SK-N-SH treated with all-trans-retinoic acid at 6 μM for 48 hours (cell line): Measurements from ENCODE around the gene IGFL1.

ENCODE experiments used
- ATAC-seq: fragments of 200-7000 bp; cut with Tn5 transposase; 3 replicates; pipeline ENCODE4 v1.9.1; 2020; ENCODE audit warnings: mild to moderate bottlenecking, moderate library complexity
- ARNTL ChIP-seq: fragments of 450-650 bp; formaldehyde crosslinking; IDR thresholded peaks from 2 replicates; pipeline ENCODE4 v1.5.0; 2020; ENCODE audit warnings: low read depth, mild to moderate bottlenecking, moderate library complexity, borderline replicate concordance
- BACH2 ChIP-seq: fragments of 250-450 bp; sonication (Bioruptor Pico); IDR thresholded peaks from 2 replicates; pipeline ENCODE4 v1.9.0; 2021; ENCODE audit warnings: mild to moderate bottlenecking, borderline replicate concordance
- CREB5 ChIP-seq: fragments of 250-450 bp; sonication (Bioruptor Pico); IDR thresholded peaks from 2 replicates; pipeline ENCODE4 v1.5.1; 2020; ENCODE audit warnings: low read depth, mild to moderate bottlenecking, moderate library complexity
- CSDC2 ChIP-seq: fragments of 250-450 bp; sonication (Bioruptor Pico); IDR thresholded peaks from 2 replicates; pipeline ENCODE4 v1.5.0; 2020; ENCODE audit warnings: mild to moderate bottlenecking, moderate library complexity
- ESRRG ChIP-seq: fragments of 250-450 bp; sonication (Bioruptor Pico); IDR thresholded peaks from 2 replicates; pipeline ENCODE4 v1.6.1; 2021; ENCODE audit warnings: mild to moderate bottlenecking
- GLIS3 ChIP-seq: fragments of 250-450 bp; sonication (Bioruptor Pico); IDR thresholded peaks from 2 replicates; pipeline ENCODE4 v1.5.0; 2020; ENCODE audit warnings: mild to moderate bottlenecking, moderate library complexity
- ISL1 ChIP-seq: fragments of 250-450 bp; sonication (Bioruptor Pico); IDR thresholded peaks from 2 replicates; pipeline ENCODE4 v2.1.2; 2022; ENCODE audit warnings: mild to moderate bottlenecking, moderate library complexity
- OSR1 ChIP-seq: fragments of 250-450 bp; sonication (Bioruptor Pico); IDR thresholded peaks from 2 replicates; pipeline ENCODE4 v1.8.0; 2022; ENCODE audit warnings: moderate library complexity, mild to moderate bottlenecking, inconsistent platforms
- PPARA ChIP-seq: fragments of 250-450 bp; sonication (Bioruptor Pico); IDR thresholded peaks from 2 replicates; pipeline ENCODE4 v1.5.0; 2020; ENCODE audit warnings: mild to moderate bottlenecking, borderline replicate concordance
- RARB ChIP-seq: fragments of 250-450 bp; sonication (Bioruptor Pico); IDR thresholded peaks from 2 replicates; pipeline ENCODE4 v1.8.0; 2021; ENCODE audit warnings: mild to moderate bottlenecking, moderate library complexity
- SNAI2 ChIP-seq: fragments of 250-450 bp; sonication (Bioruptor Pico); IDR thresholded peaks from 2 replicates; pipeline ENCODE4 v1.5.0; 2020; ENCODE audit warnings: mild to moderate bottlenecking, moderate library complexity
- TCF4 ChIP-seq: fragments of 250-450 bp; sonication (Bioruptor Pico); IDR thresholded peaks from 2 replicates; pipeline ENCODE4 v1.8.0; 2021; ENCODE audit warnings: mild to moderate bottlenecking, moderate library complexity, borderline replicate concordance
- TOX ChIP-seq: fragments of 250-450 bp; sonication (Bioruptor Pico); IDR thresholded peaks from 2 replicates; pipeline ENCODE4 v1.8.0; 2021; ENCODE audit warnings: mild to moderate bottlenecking, moderate library complexity, borderline replicate concordance
- ZC3H10 ChIP-seq: fragments of 250-450 bp; sonication (Bioruptor Pico); IDR thresholded peaks from 2 replicates; pipeline ENCODE4 v1.5.1; 2021; ENCODE audit warnings: mild to moderate bottlenecking, moderate library complexity
- ZFP3 ChIP-seq: fragments of 250-450 bp; sonication (Bioruptor Pico); IDR thresholded peaks from 2 replicates; pipeline ENCODE4 v1.5.0; 2020; ENCODE audit warnings: mild to moderate bottlenecking, moderate library complexity
- ZFP30 ChIP-seq: fragments of 450-650 bp; formaldehyde crosslinking; IDR thresholded peaks from 2 replicates; pipeline ENCODE4 v1.5.0; 2022; ENCODE audit warnings: mild to moderate bottlenecking, moderate library complexity
- ZNF565 ChIP-seq: fragments of 450-650 bp; formaldehyde crosslinking; conservative IDR thresholded peaks from 2 replicates; pipeline ENCODE4 v1.5.0; 2020; ENCODE audit warnings: low read depth, mild to moderate bottlenecking, moderate library complexity
- ZNF70 ChIP-seq: fragments of 450-650 bp; formaldehyde crosslinking; IDR thresholded peaks from 2 replicates; pipeline ENCODE4 v1.5.0; 2020; ENCODE audit warnings: mild to moderate bottlenecking, moderate library complexity
- ZNF8 ChIP-seq: fragments of 450-650 bp; formaldehyde crosslinking; IDR thresholded peaks from 2 replicates; pipeline ENCODE4 v1.5.0; 2020; ENCODE audit warnings: mild to moderate bottlenecking, moderate library complexity
- TF ChIP-seq, protein P1 (sequence below): fragments of 250-450 bp; sonication (Bioruptor Pico); IDR thresholded peaks from 2 replicates; pipeline ENCODE4 v1.8.0; 2020; ENCODE audit warnings: mild to moderate bottlenecking, moderate library complexity, borderline replicate concordance
- TF ChIP-seq, protein P2 (sequence below): fragments of 250-450 bp; sonication (Bioruptor Pico); IDR thresholded peaks from 2 replicates; pipeline ENCODE4 v1.5.1; 2021; ENCODE audit warnings: mild to moderate bottlenecking, moderate library complexity
- TF ChIP-seq, protein P3 (sequence below): fragments of 250-450 bp; sonication (Bioruptor Pico); IDR thresholded peaks from 2 replicates; pipeline ENCODE4 v1.5.0; 2020; ENCODE audit warnings: mild to moderate bottlenecking, moderate library complexity

IGFL1 gene

DNA sequence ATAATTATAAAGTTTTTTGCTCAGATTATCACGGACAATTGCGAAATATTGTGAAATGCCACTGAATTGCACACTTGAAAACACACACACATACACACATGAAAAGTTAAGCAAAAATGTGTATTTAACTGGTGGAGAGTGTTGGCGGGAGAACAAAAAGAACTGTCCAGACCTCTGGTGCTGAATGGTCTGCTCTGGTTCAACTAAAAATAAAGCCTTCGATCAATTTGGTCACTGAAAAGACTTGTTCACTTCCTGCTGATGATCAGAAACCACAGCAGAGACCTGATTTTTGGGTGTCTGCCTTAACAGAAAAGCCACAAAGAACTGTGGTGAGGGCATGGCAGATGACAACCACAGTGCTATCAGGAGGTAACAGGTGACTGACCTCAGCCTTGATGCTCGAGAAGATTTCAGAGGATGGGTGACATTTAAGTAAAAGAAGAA lies 4.0 kb upstream of the IGFL1 start:
- ATAC-seq, result no peak
- TF ChIP-seq OSR1 (CRISPR knock-in tag) (no peak), BACH2 (no peak), CREB5 (CRISPR knock-in tag) (no peak), TOX (CRISPR knock-in tag) (no peak), SNAI2 (no peak), ZNF565 (no peak), ZNF70 (CRISPR knock-in tag) (no peak), ISL1 (CRISPR knock-in tag) (no peak), ZC3H10 (no peak), RARB (CRISPR knock-in tag) (no peak), ESRRG (no peak), ZFP30 (CRISPR knock-in tag) (no peak), CSDC2 (CRISPR knock-in tag) (no peak), GLIS3 (no peak), PPARA (no peak), ZNF8 (CRISPR knock-in tag) (no peak), TCF4 (CRISPR knock-in tag) (no peak)
- TF ChIP-seq, protein P1, sequence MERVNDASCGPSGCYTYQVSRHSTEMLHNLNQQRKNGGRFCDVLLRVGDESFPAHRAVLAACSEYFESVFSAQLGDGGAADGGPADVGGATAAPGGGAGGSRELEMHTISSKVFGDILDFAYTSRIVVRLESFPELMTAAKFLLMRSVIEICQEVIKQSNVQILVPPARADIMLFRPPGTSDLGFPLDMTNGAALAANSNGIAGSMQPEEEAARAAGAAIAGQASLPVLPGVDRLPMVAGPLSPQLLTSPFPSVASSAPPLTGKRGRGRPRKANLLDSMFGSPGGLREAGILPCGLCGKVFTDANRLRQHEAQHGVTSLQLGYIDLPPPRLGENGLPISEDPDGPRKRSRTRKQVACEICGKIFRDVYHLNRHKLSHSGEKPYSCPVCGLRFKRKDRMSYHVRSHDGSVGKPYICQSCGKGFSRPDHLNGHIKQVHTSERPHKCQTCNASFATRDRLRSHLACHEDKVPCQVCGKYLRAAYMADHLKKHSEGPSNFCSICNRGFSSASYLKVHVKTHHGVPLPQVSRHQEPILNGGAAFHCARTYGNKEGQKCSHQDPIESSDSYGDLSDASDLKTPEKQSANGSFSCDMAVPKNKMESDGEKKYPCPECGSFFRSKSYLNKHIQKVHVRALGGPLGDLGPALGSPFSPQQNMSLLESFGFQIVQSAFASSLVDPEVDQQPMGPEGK (CRISPR knock-in tag), result no peak
- TF ChIP-seq, protein P2, sequence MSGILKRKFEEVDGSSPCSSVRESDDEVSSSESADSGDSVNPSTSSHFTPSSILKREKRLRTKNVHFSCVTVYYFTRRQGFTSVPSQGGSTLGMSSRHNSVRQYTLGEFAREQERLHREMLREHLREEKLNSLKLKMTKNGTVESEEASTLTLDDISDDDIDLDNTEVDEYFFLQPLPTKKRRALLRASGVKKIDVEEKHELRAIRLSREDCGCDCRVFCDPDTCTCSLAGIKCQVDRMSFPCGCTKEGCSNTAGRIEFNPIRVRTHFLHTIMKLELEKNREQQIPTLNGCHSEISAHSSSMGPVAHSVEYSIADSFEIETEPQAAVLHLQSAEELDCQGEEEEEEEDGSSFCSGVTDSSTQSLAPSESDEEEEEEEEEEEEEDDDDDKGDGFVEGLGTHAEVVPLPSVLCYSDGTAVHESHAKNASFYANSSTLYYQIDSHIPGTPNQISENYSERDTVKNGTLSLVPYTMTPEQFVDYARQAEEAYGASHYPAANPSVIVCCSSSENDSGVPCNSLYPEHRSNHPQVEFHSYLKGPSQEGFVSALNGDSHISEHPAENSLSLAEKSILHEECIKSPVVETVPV (CRISPR knock-in tag), result no peak

- TF ChIP-seq ESRRG, result no peak
Measured at GRCh38 chr19:46226438-46226973, 3.0 kb upstream of the IGFL1 start.

GRCh38 chr19:46232029-46232428 lies 2.5 kb downstream of the IGFL1 start:
- TF ChIP-seq ZFP30 (CRISPR knock-in tag) (no peak), CREB5 (CRISPR knock-in tag) (no peak), ESRRG (no peak), PPARA (no peak), ZNF70 (CRISPR knock-in tag) (no peak), ZFP3 (CRISPR knock-in tag) (no peak), RARB (CRISPR knock-in tag) (no peak), ARNTL (CRISPR knock-in tag) (no peak), OSR1 (CRISPR knock-in tag) (no peak), GLIS3 (no peak)
- TF ChIP-seq, protein P1 (CRISPR knock-in tag), result no peak
- TF ChIP-seq, all 23 proteins: peak for 0
- no peak for ATAC-seq

More at GRCh38 chr19:46226438-46226973, 3.0 kb upstream of the IGFL1 start:
- ATAC-seq, result no peak

DNA sequence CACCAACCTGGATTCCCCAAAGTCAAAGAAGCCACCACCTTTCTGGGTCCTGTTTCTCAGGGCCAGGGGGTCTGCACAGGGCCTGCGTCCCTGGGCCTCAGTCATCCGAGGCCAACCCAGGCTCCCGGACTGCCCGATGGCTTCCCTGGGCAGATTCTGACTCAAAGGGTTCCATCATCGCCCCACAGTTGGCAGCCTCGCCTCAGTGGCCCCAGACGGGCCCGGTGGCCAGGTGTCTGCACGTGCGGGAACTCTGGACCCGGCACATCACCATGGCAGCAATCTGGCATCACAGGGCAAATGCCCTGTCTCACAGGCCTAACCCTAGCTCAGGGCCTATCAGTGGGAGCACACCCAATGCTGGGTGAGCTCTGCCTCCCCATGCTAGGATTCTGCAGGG lies 2.9 kb downstream of the IGFL1 start:
- ATAC-seq, result no peak
- TF ChIP-seq CSDC2 (CRISPR knock-in tag) (no peak), CREB5 (CRISPR knock-in tag) (no peak), ZNF565 (no peak), GLIS3 (no peak), SNAI2 (no peak), ESRRG (no peak), BACH2 (no peak), ZFP30 (CRISPR knock-in tag) (no peak), RARB (CRISPR knock-in tag) (no peak)
- TF ChIP-seq, protein P3, sequence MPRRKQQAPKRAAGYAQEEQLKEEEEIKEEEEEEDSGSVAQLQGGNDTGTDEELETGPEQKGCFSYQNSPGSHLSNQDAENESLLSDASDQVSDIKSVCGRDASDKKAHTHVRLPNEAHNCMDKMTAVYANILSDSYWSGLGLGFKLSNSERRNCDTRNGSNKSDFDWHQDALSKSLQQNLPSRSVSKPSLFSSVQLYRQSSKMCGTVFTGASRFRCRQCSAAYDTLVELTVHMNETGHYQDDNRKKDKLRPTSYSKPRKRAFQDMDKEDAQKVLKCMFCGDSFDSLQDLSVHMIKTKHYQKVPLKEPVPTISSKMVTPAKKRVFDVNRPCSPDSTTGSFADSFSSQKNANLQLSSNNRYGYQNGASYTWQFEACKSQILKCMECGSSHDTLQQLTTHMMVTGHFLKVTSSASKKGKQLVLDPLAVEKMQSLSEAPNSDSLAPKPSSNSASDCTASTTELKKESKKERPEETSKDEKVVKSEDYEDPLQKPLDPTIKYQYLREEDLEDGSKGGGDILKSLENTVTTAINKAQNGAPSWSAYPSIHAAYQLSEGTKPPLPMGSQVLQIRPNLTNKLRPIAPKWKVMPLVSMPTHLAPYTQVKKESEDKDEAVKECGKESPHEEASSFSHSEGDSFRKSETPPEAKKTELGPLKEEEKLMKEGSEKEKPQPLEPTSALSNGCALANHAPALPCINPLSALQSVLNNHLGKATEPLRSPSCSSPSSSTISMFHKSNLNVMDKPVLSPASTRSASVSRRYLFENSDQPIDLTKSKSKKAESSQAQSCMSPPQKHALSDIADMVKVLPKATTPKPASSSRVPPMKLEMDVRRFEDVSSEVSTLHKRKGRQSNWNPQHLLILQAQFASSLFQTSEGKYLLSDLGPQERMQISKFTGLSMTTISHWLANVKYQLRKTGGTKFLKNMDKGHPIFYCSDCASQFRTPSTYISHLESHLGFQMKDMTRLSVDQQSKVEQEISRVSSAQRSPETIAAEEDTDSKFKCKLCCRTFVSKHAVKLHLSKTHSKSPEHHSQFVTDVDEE (CRISPR knock-in tag), result no peak
